Testis (tissue), 3 donors: ENCODE data around the gene ARPC1A. TPM values are rescaled to one million over a fixed set of nuclear protein-coding genes. Genes with fewer than 3 reads are reported as not detected.
A peak's percentile ranks its signal among the peaks of the same experiment; 100 is the strongest.

Experiments used
- DNase-seq: peaks from one replicate; pipeline ENCODE4 v3.0.0-alpha.2; 2019
- H3K27ac ChIP-seq, 2 donors: fragments of 200-600 bp; sonication (generic); one replicate each; pipeline ENCODE4 v1.5.1; 2019
- H3K27me3 ChIP-seq: fragments of 200-600 bp; sonication (generic); one replicate; pipeline ENCODE4 v1.5.1; 2019
- H3K36me3 ChIP-seq: fragments of 200-600 bp; sonication (generic); one replicate; pipeline ENCODE4 v1.5.1; 2017; ENCODE audit warnings: low read depth; ENCODE audit errors: missing control alignments
- H3K4me1 ChIP-seq: fragments of 200-600 bp; sonication (generic); one replicate; pipeline ENCODE4 v1.5.1; 2019
- H3K4me3 ChIP-seq, 2 donors: fragments of 200-600 bp; sonication (generic); one replicate each; pipeline ENCODE4 v1.5.1; 2017 to 2019
- H3K9me3 ChIP-seq: fragments of 200-600 bp; sonication (generic); one replicate; pipeline ENCODE4 v1.5.1; 2017
- CTCF ChIP-seq, 3 experiments: fragments of 450-650 bp in 2 of 3; fragments of 200-600 bp in 1 of 3; sonication (generic) in 1 of 3; IDR thresholded peaks; one replicate each; pipeline ENCODE4 v1.5.1; 2016 to 2019; ENCODE audit warnings: antibody characterized with exemption in 3 of 3, mild to moderate bottlenecking in 2 of 3, moderate library complexity in 1 of 3
- POLR2A ChIP-seq: fragments of 450-650 bp; IDR thresholded peaks from one replicate; pipeline ENCODE4 v1.6.1; 2017; ENCODE audit warnings: antibody characterized with exemption, mild to moderate bottlenecking, moderate library complexity
- WGBS, 2 donors: methylation state at CpG; one replicate each; pipeline ENCODE4 v1.1.5; 2018; 5-methylcytosine and 5-hydroxymethylcytosine counted together
- intact Hi-C: fragments of 100-400 bp; cut with DNase I; formaldehyde crosslinking; loops from one replicate; pipeline ENCODE4 v1.15.1; 2023; ENCODE audit warnings: low total_unique reads
- polyA plus RNA-seq: library from polyadenylated mRNA; stranded (reverse); fragments of 350-450 nt; fragmentation: Illumina TruSeq; extraction: RNeasy Lipid Tissue Mini Kit (QIAGEN cat#74804); gene quantifications from one replicate; pipeline ENCODE4 v1.2.3, GENCODE V29; 2014; ENCODE audit warnings: low read depth, low replicate concordance; ENCODE audit not compliant: insufficient read depth
- total RNA-seq, 2 donors: library from RNA; depleted of rRNA; stranded (reverse); fragments of >200 nt; gene quantifications; one replicate each; pipeline ENCODE4 v1.2.3, GENCODE V29; 2016

The ARPC1A gene
- total and polyA plus RNA-seq, 3 donors from 2014 or later, result 91.8 to 120 (median 117) TPM

GRCh38 chr7:99407872-99408378 lies 82.2 kb downstream of the ARPC1A start:
- no peaks in the 10 kb centered on the region for H3K9me3 ChIP-seq
- no peaks in the 10 kb centered on the region for H3K27me3 ChIP-seq
- H3K36me3 ChIP-seq, result no peaks in the 10 kb centered on the region
- H3K4me3 ChIP-seq, result peak overlapping the region; percentile 99 to 100
- TF ChIP-seq POLR2A (no peak), CTCF (IDR thresholded peaks at IDR 0.05) (no peak)
- intact Hi-C loops, result no loop called here
- WGBS, 2 donors, result 0 to 1% methylated on average over 19 to 28 of the region's 28 CpGs
- peaks cover 20% of the 10 kb centered on the region for H3K4me1 ChIP-seq
- peak overlapping the region; percentile 97 to 99 for H3K27ac ChIP-seq
- peak; percentile 42 for DNase-seq

GRCh38 chr7:99408379-99409191 lies 82.9 kb downstream of the ARPC1A start, which contains the start of the genes BUD31 and PDAP1:
TSS of gene BUD31 (plus strand) at chr7:99408969. CDS start at chr7:99411093, 2,124 bp downstream.
TSS of gene PDAP1 (minus strand) at chr7:99408597. CDS start at chr7:99408548, 49 bp downstream.
- H3K27me3 ChIP-seq, result no peaks in the 10 kb centered on the region
- intact Hi-C loops, result no loop called here
- 1% methylated on average over 22 to 63 of the region's 72 CpGs for WGBS, 2 donors
- TF ChIP-seq POLR2A, result no peak
- peak in 2 of 3 experiments; percentile 43 to 66 for TF ChIP-seq CTCF (IDR thresholded peaks at IDR 0.05)
- peak within 1 kb of the TSS; percentile 97 to 99 for H3K27ac ChIP-seq
- H3K4me3 ChIP-seq, result peak within 1 kb of the TSS; percentile 99 to 100
- H3K4me1 ChIP-seq, result peaks cover 20% of the 10 kb centered on the region
- no peaks in the 10 kb centered on the region for H3K36me3 ChIP-seq
- no peaks in the 10 kb centered on the region for H3K9me3 ChIP-seq
- peak; percentile 96 for DNase-seq

GRCh38 chr7:99409192-99409572 lies 83.5 kb downstream of the ARPC1A start:
- DNase-seq, result no peak
- Histone ChIP-seq H3K4me1 (peaks cover 20% of the 10 kb centered on the region), H3K36me3 (no peaks in the 10 kb centered on the region), H3K27ac (peak overlapping the region; percentile 97 to 99), H3K4me3 (peak overlapping the region; percentile 99 to 100), H3K9me3 (no peaks in the 10 kb centered on the region), H3K27me3 (no peaks in the 10 kb centered on the region)
- WGBS, 2 donors, result 0% methylated on average over 18 of the region's 18 CpGs
- TF ChIP-seq POLR2A (no peak), CTCF (IDR thresholded peaks at IDR 0.05) (no peak)
- intact Hi-C loops, result no loop called here

- no peaks in the 10 kb centered on the region for H3K27me3 ChIP-seq
- peak overlapping the region; percentile 97 to 99 for H3K27ac ChIP-seq
- intact Hi-C loops, result no loop called here
- TF ChIP-seq CTCF (IDR thresholded peaks at IDR 0.05), result no peak
- TF ChIP-seq POLR2A, result no peak
- peaks cover 16% of the 10 kb centered on the region for H3K4me1 ChIP-seq
- H3K36me3 ChIP-seq, result no peaks in the 10 kb centered on the region
- 25 to 31% methylated on average over 3 of the region's 3 CpGs for WGBS, 2 donors
- H3K4me3 ChIP-seq, result peak overlapping the region; percentile 99 to 100
- no peaks in the 10 kb centered on the region for H3K9me3 ChIP-seq
- DNase-seq, result no peak
Observed at GRCh38 chr7:99409806-99410205, 84.1 kb downstream of the ARPC1A start.
